Eye (tissue), 1 donor: ENCODE results near the gene MS4A15.
"Not testable (repeated sequence)": the region's sequence is repeated elsewhere in the genome, so short reads cannot be mapped to it uniquely, and the experiment has no call there.

Source experiments
- DNase-seq: peaks from one replicate; pipeline ENCODE4 v3.0.0-alpha.2; 2015

The MS4A15 gene

GRCh38 chr11:60810569-60810968 lies 53.9 kb downstream of the MS4A15 start:
- DNase-seq: no peak

GRCh38 chr11:60813324-60813723 lies 56.7 kb downstream of the MS4A15 start:
- DNase-seq: no peak

DNA sequence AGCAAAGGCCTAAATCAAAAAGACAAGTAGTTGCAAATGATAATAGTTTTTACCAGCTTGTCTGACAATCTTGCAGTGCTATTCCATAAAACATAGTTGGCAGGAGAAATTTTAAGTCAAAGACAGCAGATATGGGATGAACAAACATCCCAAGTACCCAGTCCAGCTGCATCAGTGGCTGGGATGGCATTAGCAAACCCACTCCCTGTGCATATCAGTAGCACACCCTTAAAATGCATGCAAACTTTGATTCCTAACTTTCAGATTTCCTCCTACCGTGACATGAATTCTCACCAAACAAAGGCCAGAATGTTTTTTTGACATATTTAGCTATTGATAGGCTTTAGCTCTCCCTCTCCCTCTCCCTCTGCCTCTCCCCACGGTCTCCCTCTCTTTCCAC lies 57.4 kb downstream of the MS4A15 start:
- no peak for DNase-seq

- DNase-seq: no peak
These were observed 60.0 kb downstream of the MS4A15 start for GRCh38 chr11:60816590-60817157.

GRCh38 chr11:60818057-60818456 lies 61.4 kb downstream of the MS4A15 start:
- DNase-seq: no peak

GRCh38 chr11:60821827-60822599 lies 65.3 kb downstream of the MS4A15 start:
- no peak for DNase-seq

DNA sequence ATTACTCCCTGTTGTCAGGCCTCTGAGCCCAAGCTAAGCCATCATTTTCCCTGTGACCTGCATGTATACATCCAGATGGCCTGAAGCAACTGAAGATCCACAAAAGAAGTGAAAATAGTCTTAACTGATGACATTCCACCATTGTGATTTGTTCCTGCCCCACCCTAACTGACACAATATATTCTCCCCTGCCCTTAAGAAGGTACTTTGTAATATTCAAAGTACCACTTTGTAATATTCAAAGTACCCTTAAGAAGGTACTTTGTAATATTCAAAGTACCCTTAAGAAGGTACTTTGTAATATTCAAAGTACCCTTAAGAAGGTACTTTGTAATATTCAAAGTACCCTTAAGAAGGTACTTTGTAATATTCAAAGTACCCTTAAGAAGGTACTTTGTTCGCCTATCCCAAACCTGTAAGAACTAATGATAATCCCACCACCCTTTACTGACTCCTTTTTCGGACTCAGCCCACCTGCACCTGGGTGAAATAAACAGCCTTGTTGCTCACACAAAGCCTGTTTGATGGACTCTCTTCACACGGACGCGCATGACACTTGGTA lies 67.2 kb downstream of the MS4A15 start:
- DNase-seq: not testable (repeated sequence)

DNA sequence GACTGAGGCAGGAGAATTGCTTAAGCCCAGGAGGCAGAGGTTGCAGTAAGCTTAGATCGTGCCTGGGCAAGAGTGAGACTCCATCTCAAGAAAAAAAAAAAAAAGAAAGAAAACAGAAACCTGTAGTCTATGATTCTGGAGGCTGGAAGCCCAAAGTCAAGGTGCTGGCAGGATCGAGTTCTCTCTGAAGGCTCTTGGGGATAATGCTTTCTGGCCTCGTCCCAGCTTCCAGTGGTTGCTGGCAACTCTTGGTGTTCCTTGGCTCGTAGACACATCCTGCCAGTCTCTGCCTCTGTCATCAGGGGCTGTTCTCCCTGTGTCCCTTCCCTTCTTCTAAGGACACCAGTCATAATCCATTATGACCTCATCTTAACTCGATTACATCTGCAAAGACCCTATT lies 68.5 kb downstream of the MS4A15 start:
- no peak for DNase-seq

GRCh38 chr11:60825790-60826189 lies 69.1 kb downstream of the MS4A15 start:
- no peak for DNase-seq
